ENCODE measurements around the gene ENTHD1.

Gene ENTHD1

GRCh38 chr22:39908737-39909136 lies 15.2 kb upstream of the ENTHD1 start:
- no peak overlapping the region for H3K27ac ChIP-seq (ENCODE audit: low read length)
- H3K4me2 ChIP-seq (ENCODE audit: low read depth, low read length): no peak overlapping the region
- H3K79me2 ChIP-seq (ENCODE audit: low read length): no peaks in the 10 kb centered on the region
- H3K9me2 ChIP-seq (replicated peaks; ENCODE audit: insufficient read depth, low read length): no peaks in the 10 kb centered on the region
- H3K36me3 ChIP-seq (replicated peaks; ENCODE audit: insufficient read depth, low read length): no peaks in the 10 kb centered on the region
- TF ChIP-seq CTCF (IDR thresholded peaks at IDR 0.05; ENCODE audit: low read length) (no peak), EZH2 (optimal IDR thresholded peaks at IDR 0.05; ENCODE audit: low read depth, low read length) (no peak), EZH2phosphoT487 (IDR thresholded peaks at IDR 0.05; ENCODE audit: low read length) (no peak)
- no peaks in the 10 kb centered on the region for H3F3A ChIP-seq (ENCODE audit: insufficient read depth, low read length)
- H3K4me3 ChIP-seq (ENCODE audit: low read length): no peak overlapping the region
- no peaks in the 10 kb centered on the region for H3K4me1 ChIP-seq (ENCODE audit: low read length)
- DNase-seq: no peak
- H3K9ac ChIP-seq (ENCODE audit: low read length): no peak overlapping the region
- H4K20me1 ChIP-seq (ENCODE audit: insufficient read depth, low read length): no peaks in the 10 kb centered on the region
- H3K27me3 ChIP-seq (replicated peaks; ENCODE audit: insufficient read depth, low read length): no peaks in the 10 kb centered on the region
- no peak overlapping the region for H2AFZ ChIP-seq (ENCODE audit: low read length)
- H3K9me3 ChIP-seq (replicated peaks; ENCODE audit: insufficient read depth, low read length): no peaks in the 10 kb centered on the region

- Histone ChIP-seq H3K27me3 (replicated peaks; ENCODE audit: insufficient read depth, low read length) (no peaks in the 10 kb centered on the region), H3K4me2 (ENCODE audit: low read depth, low read length) (no peak overlapping the region), H3K4me3 (ENCODE audit: low read length) (no peak overlapping the region), H3F3A (ENCODE audit: insufficient read depth, low read length) (no peaks in the 10 kb centered on the region), H3K4me1 (ENCODE audit: low read length) (no peaks in the 10 kb centered on the region), H3K9me2 (replicated peaks; ENCODE audit: insufficient read depth, low read length) (no peaks in the 10 kb centered on the region), H2AFZ (ENCODE audit: low read length) (no peak overlapping the region), H4K20me1 (ENCODE audit: insufficient read depth, low read length) (no peaks in the 10 kb centered on the region), H3K9ac (ENCODE audit: low read length) (no peak overlapping the region), H3K79me2 (ENCODE audit: low read length) (no peaks in the 10 kb centered on the region), H3K36me3 (replicated peaks; ENCODE audit: insufficient read depth, low read length) (no peaks in the 10 kb centered on the region), H3K27ac (ENCODE audit: low read length) (no peak overlapping the region), H3K9me3 (replicated peaks; ENCODE audit: insufficient read depth, low read length) (no peaks in the 10 kb centered on the region)
- DNase-seq: no peak
- no peak for TF ChIP-seq CTCF (IDR thresholded peaks at IDR 0.05; ENCODE audit: low read length)
- no peak for TF ChIP-seq EZH2 (optimal IDR thresholded peaks at IDR 0.05; ENCODE audit: low read depth, low read length)
- no peak for TF ChIP-seq EZH2phosphoT487 (IDR thresholded peaks at IDR 0.05; ENCODE audit: low read length)
These were observed 14.6 kb upstream of the ENTHD1 start for GRCh38 chr22:39908136-39908535.

GRCh38 chr22:39907605-39908097 lies 14.1 kb upstream of the ENTHD1 start:
- no peaks in the 10 kb centered on the region for H3K4me1 ChIP-seq (ENCODE audit: low read length)
- H3F3A ChIP-seq (ENCODE audit: insufficient read depth, low read length): no peaks in the 10 kb centered on the region
- H3K27ac ChIP-seq (ENCODE audit: low read length): no peak overlapping the region
- no peaks in the 10 kb centered on the region for H4K20me1 ChIP-seq (ENCODE audit: insufficient read depth, low read length)
- no peaks in the 10 kb centered on the region for H3K36me3 ChIP-seq (replicated peaks; ENCODE audit: insufficient read depth, low read length)
- H3K9me2 ChIP-seq (replicated peaks; ENCODE audit: insufficient read depth, low read length): no peaks in the 10 kb centered on the region
- no peak for DNase-seq
- H3K9ac ChIP-seq (ENCODE audit: low read length): no peak overlapping the region
- H2AFZ ChIP-seq (ENCODE audit: low read length): no peak overlapping the region
- H3K27me3 ChIP-seq (replicated peaks; ENCODE audit: insufficient read depth, low read length): no peaks in the 10 kb centered on the region
- no peaks in the 10 kb centered on the region for H3K79me2 ChIP-seq (ENCODE audit: low read length)
- H3K4me2 ChIP-seq (ENCODE audit: low read depth, low read length): no peak overlapping the region
- H3K4me3 ChIP-seq (ENCODE audit: low read length): no peak overlapping the region
- no peaks in the 10 kb centered on the region for H3K9me3 ChIP-seq (replicated peaks; ENCODE audit: insufficient read depth, low read length)
- TF ChIP-seq CTCF (IDR thresholded peaks at IDR 0.05; ENCODE audit: low read length) (no peak), EZH2 (optimal IDR thresholded peaks at IDR 0.05; ENCODE audit: low read depth, low read length) (no peak), EZH2phosphoT487 (IDR thresholded peaks at IDR 0.05; ENCODE audit: low read length) (no peak)
